Endothelial cell of umbilical vein (primary cell): ENCODE measurements around the gene BCAS3. TPM values are rescaled to one million over a fixed set of nuclear protein-coding genes. Genes with fewer than 3 reads are reported as not detected.
"Not testable (repeated sequence)": the region's sequence is repeated elsewhere in the genome, so short reads cannot be mapped to it uniquely, and the experiment has no call there.

Source experiments
- BruUV-seq: library from RNA; stranded (reverse); fragments of 400-500 nt; replicated peaks from 2 replicates; lab custom pipeline; 2021; lab: Mats Ljungman, UMichigan
- CTCF ChIA-PET: fragments of 300-600, 350-600 bp; sonication (Branson Sonifier 250); formaldehyde crosslinking; loops from one replicate; lab custom pipeline; 2021; ENCODE audit warnings: antibody characterized with exemption, inconsistent platforms; lab: Charles Lee
- POLR2A ChIA-PET: fragments of 300-600, 350-600 bp; sonication (Branson Sonifier 250); formaldehyde crosslinking; loops from one replicate; lab custom pipeline; 2021; ENCODE audit warnings: antibody characterized with exemption, inconsistent platforms; lab: Charles Lee
- DNase-seq: peaks from one replicate; pipeline ENCODE4 v3.0.0-alpha.2; 2011; ENCODE audit warnings: low read depth, low spot score
- FAIRE-seq: peaks from 2 replicates; lab custom pipeline; 2011; peaks lifted over from hg19 to GRCh38; lab: Jason Lieb, UNC
- H2AFZ ChIP-seq: 2 replicates; pipeline ENCODE4 v1.6.0; 2012; ENCODE audit warnings: low read depth, low read length, control low read depth, inconsistent platforms
- H3K27ac ChIP-seq: 2 replicates; pipeline ENCODE4 v1.5.1; 2011; ENCODE audit warnings: low read depth, mild to moderate bottlenecking, control low read depth, low read length, moderate library complexity; ENCODE audit not compliant: insufficient read depth
- H3K27me3 ChIP-seq, 2 experiments: 2 replicates each; pipeline versions ENCODE4 v1.6.0 to v1.6.1; 2011; ENCODE audit warnings: low read length in 2 of 2, mixed read lengths in 1 of 2; ENCODE audit not compliant: control insufficient read depth in 2 of 2, insufficient read depth in 2 of 2
- H3K36me3 ChIP-seq, 2 experiments: 2 replicates in 1 of 2; 3 replicates in 1 of 2; pipeline ENCODE4 v1.5.1; 2011; ENCODE audit warnings: low read length in 2 of 2, mild to moderate bottlenecking in 1 of 2, moderate library complexity in 1 of 2; ENCODE audit not compliant: control insufficient read depth in 2 of 2, insufficient read depth in 2 of 2; ENCODE audit errors: extremely low read depth in 1 of 2
- H3K4me1 ChIP-seq: 3 replicates; pipeline ENCODE4 v1.5.1; 2011; ENCODE audit warnings: mild to moderate bottlenecking, low read length; ENCODE audit not compliant: control insufficient read depth, insufficient read depth; ENCODE audit errors: extremely low read depth
- H3K4me2 ChIP-seq: 2 replicates; pipeline ENCODE4 v1.6.1; 2011; ENCODE audit warnings: low read length, control low read depth, mixed read lengths; ENCODE audit not compliant: insufficient read depth
- H3K4me3 ChIP-seq, 3 experiments: fragments of 200-600 bp in 1 of 3; sonication (generic), shearing (Covaris generic) in 1 of 3; replicated peaks in 1 of 3; 2 replicates each; pipeline ENCODE4 v1.5.1; 2011 to 2016; ENCODE audit warnings: control low read depth in 3 of 3, low read length in 3 of 3, mild to moderate bottlenecking in 2 of 3, inconsistent platforms in 1 of 3, low read depth in 1 of 3, moderate library complexity in 1 of 3; ENCODE audit not compliant: insufficient read depth in 1 of 3
- H3K79me2 ChIP-seq: 2 replicates; pipeline ENCODE4 v1.6.0; 2012; ENCODE audit warnings: low read length, inconsistent platforms; ENCODE audit not compliant: control insufficient read depth, insufficient read depth
- H3K9ac ChIP-seq: replicated peaks from 2 replicates; pipeline ENCODE3; 2011; ENCODE audit warnings: low read length, control low read depth; ENCODE audit not compliant: insufficient read depth; ENCODE audit errors: extremely low read depth
- H3K9me1 ChIP-seq: replicated peaks from 3 replicates; pipeline ENCODE4 v1.6.0; 2011; ENCODE audit warnings: mild to moderate bottlenecking, low read length; ENCODE audit not compliant: control insufficient read depth, insufficient read depth; ENCODE audit errors: extremely low read depth
- H3K9me3 ChIP-seq: replicated peaks from 2 replicates; pipeline ENCODE4 v1.5.1; 2012; ENCODE audit warnings: low read length, inconsistent platforms; ENCODE audit not compliant: control insufficient read depth, insufficient read depth
- H4K20me1 ChIP-seq: replicated peaks from 2 replicates; pipeline ENCODE3; 2011; ENCODE audit warnings: mild to moderate bottlenecking, low read length; ENCODE audit not compliant: control insufficient read depth, insufficient read depth; ENCODE audit errors: extremely low read depth
- CTCF ChIP-seq, 2 donors: IDR thresholded peaks; 1 replicate in 1 of 2; 2 replicates in 1 of 2; pipeline ENCODE4 v1.5.1; 2011; ENCODE audit warnings: low read length in 2 of 2, mild to moderate bottlenecking in 2 of 2, moderate library complexity in 2 of 2, control low read depth in 1 of 2, inconsistent platforms in 1 of 2, low read depth in 1 of 2; ENCODE audit not compliant: insufficient read depth in 1 of 2; ENCODE audit errors: extremely low read depth in 1 of 2
- EZH2 ChIP-seq: IDR thresholded peaks from 2 replicates; pipeline ENCODE4 v1.6.1; 2012; ENCODE audit warnings: borderline replicate concordance, low read depth, mild to moderate bottlenecking, moderate library complexity, low read length, inconsistent platforms; ENCODE audit not compliant: severe bottlenecking
- FOS ChIP-seq: IDR thresholded peaks from 2 replicates; pipeline ENCODE4 v1.6.1; 2011; ENCODE audit warnings: mild to moderate bottlenecking, low read length, moderate library complexity, borderline replicate concordance; ENCODE audit not compliant: insufficient read depth
- GATA2 ChIP-seq: IDR thresholded peaks from 2 replicates; pipeline ENCODE4 v1.7.0; 2011; ENCODE audit warnings: low read depth, mild to moderate bottlenecking, moderate library complexity, mixed read lengths, low read length; ENCODE audit not compliant: insufficient read length, insufficient read depth
- JUN ChIP-seq: IDR thresholded peaks from 2 replicates; pipeline ENCODE4 v1.6.1; 2011; ENCODE audit warnings: borderline replicate concordance, low read depth; ENCODE audit not compliant: insufficient read length, insufficient read depth
- MAX ChIP-seq: IDR thresholded peaks from 2 replicates; pipeline ENCODE4 v1.6.1; 2011; ENCODE audit not compliant: insufficient read depth, insufficient read length
- MYC ChIP-seq: IDR thresholded peaks from one replicate; pipeline ENCODE4 v1.6.1; 2011; ENCODE audit warnings: mild to moderate bottlenecking, low read depth, low read length
- POLR2A ChIP-seq: IDR thresholded peaks from 2 replicates; pipeline ENCODE4 v1.6.1; 2012; ENCODE audit warnings: low read depth, mild to moderate bottlenecking, control low read depth, low read length
- POLR2AphosphoS5 ChIP-seq: IDR thresholded peaks from 2 replicates; pipeline ENCODE4 v1.6.1; 2012; ENCODE audit warnings: low read depth, mild to moderate bottlenecking, control low read depth, low read length, moderate library complexity; ENCODE audit not compliant: insufficient read depth
- dilution Hi-C: fragments of 300-500 bp; cut with MboI; formaldehyde crosslinking; loops from one replicate; pipeline ENCODE4 v1.15.0; 2019; ENCODE audit warnings: low sequenced_read_pairs; ENCODE audit not compliant: extremely low pct_ligation_motif_present
- intact Hi-C: fragments of 100-400 bp; cut with micrococcal nuclease; formaldehyde crosslinking; loops from one replicate; pipeline ENCODE4 v1.10.0; 2022
- polyA plus RNA-seq, 4 experiments: library from polyadenylated mRNA; depleted of rRNA in 3 of 4; stranded (reverse) in 3 of 4; unstranded in 1 of 4; fragments of >200 nt; gene quantifications; 2 replicates each; pipeline versions ENCODE4 v1.2.1 to v1.2.3, GENCODE V29; 2011 to 2012; ENCODE audit warnings: missing spikeins in 1 of 4
- total RNA-seq: library from RNA; stranded (reverse); gene quantifications from 2 replicates; pipeline ENCODE4 v1.2.3, GENCODE V29; 2021

BCAS3 gene
- total and polyA plus RNA-seq, 2 donors (not counting 3 experiments of a cell fraction or from before 2014, with no cell fraction given) = 8.2 to 16.0 TPM

- CTCF ChIA-PET = interaction anchor here (0.7 kb wide), 1 partner anchor 473 kb away, joined by 3 read pairs; no protein-coding TSS in a partner anchor
- no peaks in the 10 kb centered on the region for H3K4me1 ChIP-seq
- no peak overlapping the region for H3K4me2 ChIP-seq
- dilution Hi-C loops (no loop called here), intact Hi-C loops (no loop called here)
- no peaks in the 10 kb centered on the region for H3K9me3 ChIP-seq
- no peaks in the 10 kb centered on the region for H3K27me3 ChIP-seq
- DNase-seq (no peak), FAIRE-seq (no peak)
- H3K9ac ChIP-seq = no peak overlapping the region
- no peak overlapping the region for H2AFZ ChIP-seq
- POLR2A ChIA-PET = no interaction called here
- H4K20me1 ChIP-seq = no peaks in the 10 kb centered on the region
- no peak overlapping the region for H3K4me3 ChIP-seq
- H3K79me2 ChIP-seq = no peaks in the 10 kb centered on the region
- no peaks in the 10 kb centered on the region for H3K36me3 ChIP-seq
- no TSS peak for BruUV-seq
- no peaks in the 10 kb centered on the region for H3K9me1 ChIP-seq
- no peak overlapping the region for H3K27ac ChIP-seq
- TF ChIP-seq EZH2 (no peak), GATA2 (no peak), POLR2A (no peak), MYC (no peak), FOS (no peak), CTCF (IDR thresholded peaks at IDR 0.05; ENCODE audit: extremely low read depth in 1 of 2, insufficient read depth in 1 of 2, low read depth in 1 of 2, low read length in 2 of 2) (no peak), POLR2AphosphoS5 (no peak), JUN (no peak), MAX (no peak)
Observed at GRCh38 chr17:60759756-60760155, 82.1 kb downstream of the BCAS3 start.

- DNase-seq, BruUV-seq, H3K9me1 ChIP-seq, intact Hi-C loops, H3K4me1 ChIP-seq, H3K4me2 ChIP-seq, FAIRE-seq, H3K27me3 ChIP-seq, POLR2A ChIA-PET, H3K9ac ChIP-seq, H3K27ac ChIP-seq, H4K20me1 ChIP-seq, H3K4me3 ChIP-seq, CTCF ChIA-PET, H2AFZ ChIP-seq, H3K79me2 ChIP-seq, H3K36me3 ChIP-seq, dilution Hi-C loops, H3K9me3 ChIP-seq: not testable (repeated sequence)
Observed at GRCh38 chr17:60761301-60761700, 83.7 kb downstream of the BCAS3 start.
